Smooth muscle cell (in vitro differentiated cells): ENCODE data around the gene FOXO6. TPM values are rescaled to one million over a fixed set of nuclear protein-coding genes. Genes with fewer than 3 reads are reported as not detected.

ENCODE experiments used
- DNase-seq: peaks from one replicate; lab custom pipeline; 2025; ENCODE audit not compliant: unreplicated experiment; lab: John Stamatoyannopoulos, UW
- H2AFZ ChIP-seq: fragments of 200-600 bp; sonication (generic); 2 replicates; pipeline ENCODE4 v1.6.0; 2016; ENCODE audit warnings: antibody characterized with exemption, low read depth, mild to moderate bottlenecking
- H3F3A ChIP-seq: fragments of 200-600 bp; sonication (generic); 2 replicates; pipeline ENCODE4 v1.6.0; 2017; ENCODE audit warnings: antibody characterized with exemption, low read depth
- H3K27ac ChIP-seq: fragments of 200-600 bp; sonication (generic); 2 replicates; pipeline ENCODE4 v1.5.1; 2016; ENCODE audit warnings: low read depth, mild to moderate bottlenecking
- H3K27me3 ChIP-seq: fragments of 200-600 bp; sonication (generic); 2 replicates; pipeline ENCODE4 v1.6.1; 2016; ENCODE audit warnings: low read depth, mild to moderate bottlenecking
- H3K36me3 ChIP-seq: fragments of 200-600 bp; sonication (generic); 2 replicates; pipeline ENCODE4 v1.5.1; 2016; ENCODE audit warnings: low read depth
- H3K4me1 ChIP-seq: fragments of 200-600 bp; sonication (generic); 2 replicates; pipeline ENCODE4 v1.5.1; 2016; ENCODE audit warnings: low read depth
- H3K4me2 ChIP-seq: fragments of 200-600 bp; sonication (generic); 2 replicates; pipeline ENCODE4 v1.6.0; 2016; ENCODE audit warnings: mild to moderate bottlenecking
- H3K4me3 ChIP-seq: fragments of 200-600 bp; sonication (generic); 2 replicates; pipeline ENCODE4 v1.5.1; 2016; ENCODE audit warnings: mild to moderate bottlenecking
- H3K79me2 ChIP-seq: fragments of 200-600 bp; sonication (generic); 2 replicates; pipeline ENCODE4 v1.6.0; 2016; ENCODE audit warnings: low read depth, mild to moderate bottlenecking
- H3K9ac ChIP-seq: fragments of 200-600 bp; sonication (generic); 2 replicates; pipeline ENCODE4 v1.6.0; 2016; ENCODE audit warnings: low read depth
- H3K9me3 ChIP-seq: fragments of 200-600 bp; sonication (generic); replicated peaks from 2 replicates; pipeline ENCODE4 v1.5.1; 2016; ENCODE audit warnings: low read depth
- H4K20me1 ChIP-seq: fragments of 200-600 bp; sonication (generic); 2 replicates; pipeline ENCODE4 v1.6.0; 2016; ENCODE audit warnings: low read depth
- CTCF ChIP-seq: fragments of 200-600 bp; sonication (generic); IDR thresholded peaks from 2 replicates; pipeline ENCODE4 v1.5.1; 2017; ENCODE audit warnings: borderline replicate concordance, mild to moderate bottlenecking, antibody characterized with exemption; ENCODE audit not compliant: insufficient read depth, poor library complexity, severe bottlenecking
- WGBS: methylation state at CpG from one replicate; pipeline ENCODE4 v1.1.7; 2016; ENCODE audit warnings: low lambda C conversion rate; 5-methylcytosine and 5-hydroxymethylcytosine counted together
- polyA plus RNA-seq: library from polyadenylated mRNA; unstranded; fragments of >200 nt; fragmentation: Nextera tagmentation; extraction: Ambion mirVana; gene quantifications from 2 replicates; pipeline ENCODE4 v1.2.1, GENCODE V29; 2016
- total RNA-seq: library from RNA; depleted of rRNA; stranded (reverse); fragments of >200 nt; gene quantifications from 2 replicates; pipeline ENCODE4 v1.2.3, GENCODE V29; 2014

Gene FOXO6
- total and polyA plus RNA-seq, 2 experiments from 2014 or later: 0.85 to 1.7 TPM

GRCh38 chr1:41416081-41416480 is 54.8 kb downstream of the FOXO6 start:
- WGBS: 95% methylated on average over 5 of the region's 5 CpGs
- Histone ChIP-seq H3K4me1 (no peaks in the 10 kb centered on the region), H3K27me3 (no peaks in the 10 kb centered on the region), H3F3A (no peaks in the 10 kb centered on the region), H3K9me3 (no peaks in the 10 kb centered on the region), H4K20me1 (no peaks in the 10 kb centered on the region), H2AFZ (no peak overlapping the region), H3K79me2 (no peaks in the 10 kb centered on the region), H3K9ac (no peak overlapping the region), H3K4me2 (no peak overlapping the region), H3K4me3 (no peak overlapping the region), H3K27ac (no peak overlapping the region), H3K36me3 (no peaks in the 10 kb centered on the region)
- no peak for TF ChIP-seq CTCF
- DNase-seq: no peak

- Histone ChIP-seq H2AFZ (no peak overlapping the region), H3K9me3 (no peaks in the 10 kb centered on the region), H3K36me3 (no peaks in the 10 kb centered on the region), H3K4me1 (no peaks in the 10 kb centered on the region), H3K9ac (no peak overlapping the region), H3K4me3 (no peak overlapping the region), H3K27ac (no peak overlapping the region), H3F3A (no peaks in the 10 kb centered on the region), H3K79me2 (no peaks in the 10 kb centered on the region), H4K20me1 (no peaks in the 10 kb centered on the region), H3K27me3 (no peaks in the 10 kb centered on the region), H3K4me2 (no peak overlapping the region)
- 69% methylated on average over 18 of the region's 18 CpGs for WGBS
- TF ChIP-seq CTCF: peak; percentile 85
- DNase-seq: peak; percentile 17
These were observed 55.5 kb downstream of the FOXO6 start for GRCh38 chr1:41416552-41417334.

- no peak overlapping the region for H3K27ac ChIP-seq
- no peaks in the 10 kb centered on the region for H3K4me1 ChIP-seq
- WGBS: 12% methylated on average over 1 of the region's 1 CpG
- no peaks in the 10 kb centered on the region for H4K20me1 ChIP-seq
- H3K4me2 ChIP-seq: no peak overlapping the region
- no peaks in the 10 kb centered on the region for H3K36me3 ChIP-seq
- H3K9ac ChIP-seq: no peak overlapping the region
- H3K79me2 ChIP-seq: no peaks in the 10 kb centered on the region
- TF ChIP-seq CTCF: no peak
- H3F3A ChIP-seq: no peaks in the 10 kb centered on the region
- no peak for DNase-seq
- H2AFZ ChIP-seq: no peak overlapping the region
- H3K27me3 ChIP-seq: no peaks in the 10 kb centered on the region
- no peaks in the 10 kb centered on the region for H3K9me3 ChIP-seq
- H3K4me3 ChIP-seq: no peak overlapping the region
These were observed 56.1 kb downstream of the FOXO6 start for GRCh38 chr1:41417335-41417682.

GRCh38 chr1:41417746-41418145 is 56.5 kb downstream of the FOXO6 start:
- TF ChIP-seq CTCF: no peak
- H3K4me1 ChIP-seq: no peaks in the 10 kb centered on the region
- H3K9ac ChIP-seq: no peak overlapping the region
- no peaks in the 10 kb centered on the region for H3F3A ChIP-seq
- H3K4me3 ChIP-seq: no peak overlapping the region
- no peak overlapping the region for H3K4me2 ChIP-seq
- 85% methylated on average over 6 of the region's 6 CpGs for WGBS
- H4K20me1 ChIP-seq: no peaks in the 10 kb centered on the region
- H3K27me3 ChIP-seq: no peaks in the 10 kb centered on the region
- no peaks in the 10 kb centered on the region for H3K79me2 ChIP-seq
- H3K27ac ChIP-seq: no peak overlapping the region
- DNase-seq: no peak
- H2AFZ ChIP-seq: no peak overlapping the region
- H3K36me3 ChIP-seq: no peaks in the 10 kb centered on the region
- H3K9me3 ChIP-seq: no peaks in the 10 kb centered on the region
